Activated naive CD4-positive, alpha-beta T cell treated with anti-CD3 and anti-CD28 coated beads, Interleukin-2, amount 50 U/mL, for 24 hours (primary cell): Measurements from ENCODE around the gene TMTC4.
"Not testable (repeated sequence)": the region's sequence is repeated elsewhere in the genome, so short reads cannot be mapped to it uniquely, and the experiment has no call there.

Experiments
- H3K27ac Mint-ChIP-seq: one replicate; pipeline ENCODE4 v1.8.0; 2021; ENCODE audit warnings: mild to moderate bottlenecking, mixed read lengths
- H3K27me3 Mint-ChIP-seq: one replicate; pipeline ENCODE4 v1.8.0; 2021; ENCODE audit warnings: mixed read lengths
- H3K36me3 Mint-ChIP-seq: one replicate; pipeline ENCODE4 v1.8.0; 2021; ENCODE audit warnings: mixed read lengths
- H3K4me1 Mint-ChIP-seq: one replicate; pipeline ENCODE4 v1.8.0; 2021; ENCODE audit warnings: mixed read lengths
- H3K4me3 Mint-ChIP-seq: one replicate; pipeline ENCODE4 v1.8.0; 2021; ENCODE audit warnings: mild to moderate bottlenecking, mixed read lengths
- H3K9me3 Mint-ChIP-seq: one replicate; pipeline ENCODE4 v1.8.0; 2021; ENCODE audit warnings: mixed read lengths

Gene TMTC4

GRCh38 chr13:100594255-100594654 is 80.3 kb downstream of the TMTC4 start:
- Mint-ChIP-seq H3K4me1 (peaks cover 3% of the 10 kb centered on the region), H3K9me3 (no peaks in the 10 kb centered on the region), H3K36me3 (no peaks in the 10 kb centered on the region), H3K4me3 (no peak overlapping the region), H3K27me3 (no peaks in the 10 kb centered on the region), H3K27ac (no peak overlapping the region)

GRCh38 chr13:100589178-100589725 is 85.3 kb downstream of the TMTC4 start:
- H3K4me3 Mint-ChIP-seq = peak overlapping the region; percentile 90
- no peaks in the 10 kb centered on the region for H3K36me3 Mint-ChIP-seq
- peak overlapping the region; percentile 96 for H3K27ac Mint-ChIP-seq
- no peaks in the 10 kb centered on the region for H3K9me3 Mint-ChIP-seq
- no peaks in the 10 kb centered on the region for H3K27me3 Mint-ChIP-seq
- H3K4me1 Mint-ChIP-seq = peaks cover 43% of the 10 kb centered on the region

GRCh38 chr13:100588331-100589177 is 86.0 kb downstream of the TMTC4 start, which contains the start of gene GGACT:
TSS of gene GGACT (minus strand) at chr13:100588789. CDS start at chr13:100532591, 56,198 bp downstream.
- H3K4me3 Mint-ChIP-seq = peak within 1 kb of the TSS; percentile 90
- peak within 1 kb of the TSS; percentile 96 for H3K27ac Mint-ChIP-seq
- H3K9me3 Mint-ChIP-seq = no peaks in the 10 kb centered on the region
- peaks cover 50% of the 10 kb centered on the region for H3K4me1 Mint-ChIP-seq
- no peaks in the 10 kb centered on the region for H3K36me3 Mint-ChIP-seq
- H3K27me3 Mint-ChIP-seq = no peaks in the 10 kb centered on the region

- peak overlapping the region; percentile 33 for H3K4me3 Mint-ChIP-seq
- no peaks in the 10 kb centered on the region for H3K9me3 Mint-ChIP-seq
- H3K27ac Mint-ChIP-seq = peak overlapping the region; percentile 83
- no peaks in the 10 kb centered on the region for H3K27me3 Mint-ChIP-seq
- H3K36me3 Mint-ChIP-seq = no peaks in the 10 kb centered on the region
- H3K4me1 Mint-ChIP-seq = peaks cover 79% of the 10 kb centered on the region
These were observed 89.7 kb downstream of the TMTC4 start for GRCh38 chr13:100584896-100585295.

GRCh38 chr13:100581504-100581903 is 93.1 kb downstream of the TMTC4 start:
- H3K27me3 Mint-ChIP-seq = no peaks in the 10 kb centered on the region
- H3K4me3 Mint-ChIP-seq = no peak overlapping the region
- H3K27ac Mint-ChIP-seq = peak overlapping the region; percentile 55
- H3K4me1 Mint-ChIP-seq = peaks cover 56% of the 10 kb centered on the region
- no peaks in the 10 kb centered on the region for H3K9me3 Mint-ChIP-seq
- H3K36me3 Mint-ChIP-seq = no peaks in the 10 kb centered on the region

- H3K27me3 Mint-ChIP-seq = no peaks in the 10 kb centered on the region
- no peaks in the 10 kb centered on the region for H3K9me3 Mint-ChIP-seq
- no peaks in the 10 kb centered on the region for H3K36me3 Mint-ChIP-seq
- no peak overlapping the region for H3K27ac Mint-ChIP-seq
- peaks cover 54% of the 10 kb centered on the region for H3K4me1 Mint-ChIP-seq
- H3K4me3 Mint-ChIP-seq = no peak overlapping the region
These were observed 93.6 kb downstream of the TMTC4 start for GRCh38 chr13:100581030-100581429.

- Mint-ChIP-seq H3K27ac (no peak overlapping the region), H3K36me3 (no peaks in the 10 kb centered on the region), H3K27me3 (no peaks in the 10 kb centered on the region), H3K4me3 (no peak overlapping the region), H3K4me1 (peaks cover 48% of the 10 kb centered on the region), H3K9me3 (no peaks in the 10 kb centered on the region)
These were observed 94.5 kb downstream of the TMTC4 start for GRCh38 chr13:100580045-100580444.

- not testable (repeated sequence) for H3K27me3 Mint-ChIP-seq, H3K36me3 Mint-ChIP-seq, H3K4me3 Mint-ChIP-seq, H3K27ac Mint-ChIP-seq, H3K9me3 Mint-ChIP-seq
- H3K4me1 Mint-ChIP-seq = peaks cover 35% of the 10 kb centered on the region
These were observed 97.4 kb downstream of the TMTC4 start for GRCh38 chr13:100577239-100577638.

- Mint-ChIP-seq H3K9me3 (no peaks in the 10 kb centered on the region), H3K4me1 (peaks cover 18% of the 10 kb centered on the region), H3K27ac (no peak overlapping the region), H3K36me3 (peaks cover 3% of the 10 kb centered on the region), H3K27me3 (no peaks in the 10 kb centered on the region), H3K4me3 (no peak overlapping the region)
These were observed 101.5 kb downstream of the TMTC4 start for GRCh38 chr13:100573121-100573520.

GRCh38 chr13:100566543-100566942 is 108.1 kb downstream of the TMTC4 start:
- Mint-ChIP-seq H3K27me3 (no peaks in the 10 kb centered on the region), H3K4me3 (no peak overlapping the region), H3K9me3 (no peaks in the 10 kb centered on the region), H3K27ac (no peak overlapping the region), H3K36me3 (peaks cover 15% of the 10 kb centered on the region), H3K4me1 (no peaks in the 10 kb centered on the region)

GRCh38 chr13:100565286-100565685 is 109.3 kb downstream of the TMTC4 start:
- Mint-ChIP-seq H3K27me3 (no peaks in the 10 kb centered on the region), H3K36me3 (peaks cover 17% of the 10 kb centered on the region), H3K4me1 (no peaks in the 10 kb centered on the region), H3K9me3 (no peaks in the 10 kb centered on the region), H3K4me3 (no peak overlapping the region), H3K27ac (no peak overlapping the region)

GRCh38 chr13:100564444-100565223 is 110.0 kb downstream of the TMTC4 start:
- H3K9me3 Mint-ChIP-seq = no peaks in the 10 kb centered on the region
- peaks cover 18% of the 10 kb centered on the region for H3K36me3 Mint-ChIP-seq
- H3K4me1 Mint-ChIP-seq = no peaks in the 10 kb centered on the region
- no peak overlapping the region for H3K27ac Mint-ChIP-seq
- H3K4me3 Mint-ChIP-seq = no peak overlapping the region
- no peaks in the 10 kb centered on the region for H3K27me3 Mint-ChIP-seq

GRCh38 chr13:100563779-100564178 is 110.8 kb downstream of the TMTC4 start:
- no peak overlapping the region for H3K4me3 Mint-ChIP-seq
- no peak overlapping the region for H3K27ac Mint-ChIP-seq
- H3K9me3 Mint-ChIP-seq = no peaks in the 10 kb centered on the region
- H3K36me3 Mint-ChIP-seq = peaks cover 17% of the 10 kb centered on the region
- H3K4me1 Mint-ChIP-seq = no peaks in the 10 kb centered on the region
- no peaks in the 10 kb centered on the region for H3K27me3 Mint-ChIP-seq

- no peak overlapping the region for H3K27ac Mint-ChIP-seq
- H3K4me3 Mint-ChIP-seq = no peak overlapping the region
- no peaks in the 10 kb centered on the region for H3K27me3 Mint-ChIP-seq
- H3K4me1 Mint-ChIP-seq = no peaks in the 10 kb centered on the region
- H3K36me3 Mint-ChIP-seq = peaks cover 16% of the 10 kb centered on the region
- H3K9me3 Mint-ChIP-seq = no peaks in the 10 kb centered on the region
These were observed 112.9 kb downstream of the TMTC4 start for GRCh38 chr13:100561599-100562204.

GRCh38 chr13:100561158-100561499 is 113.5 kb downstream of the TMTC4 start:
- Mint-ChIP-seq H3K4me1 (no peaks in the 10 kb centered on the region), H3K27ac (no peak overlapping the region), H3K27me3 (no peaks in the 10 kb centered on the region), H3K9me3 (no peaks in the 10 kb centered on the region), H3K36me3 (peaks cover 14% of the 10 kb centered on the region), H3K4me3 (no peak overlapping the region)
